GM19043 (cell line): Measurements from ENCODE around the gene EPG5.

Experiments
- ATAC-seq: cut with Tn5 transposase; IDR thresholded peaks from one replicate; pipeline ENCODE4 v1.9.1; 2021; ENCODE audit warnings: low read depth; ENCODE audit not compliant: unreplicated experiment

Gene EPG5

GRCh38 chr18:45923138-45923537 is 44.0 kb downstream of the EPG5 start:
- ATAC-seq, result no peak

GRCh38 chr18:45920367-45920766 is 46.8 kb downstream of the EPG5 start:
- no peak for ATAC-seq

- ATAC-seq, result no peak
These were observed 50.8 kb downstream of the EPG5 start for GRCh38 chr18:45916302-45916701.

GRCh38 chr18:45913276-45913675 is 53.9 kb downstream of the EPG5 start:
- no peak for ATAC-seq

- no peak for ATAC-seq
These were observed 56.6 kb downstream of the EPG5 start for GRCh38 chr18:45910405-45911023.

- no peak for ATAC-seq
These were observed 65.4 kb downstream of the EPG5 start for GRCh38 chr18:45901654-45902210.

- ATAC-seq, result no peak
These were observed 66.5 kb downstream of the EPG5 start for GRCh38 chr18:45900623-45901022.

- no peak for ATAC-seq
These were observed 70.1 kb downstream of the EPG5 start for GRCh38 chr18:45896991-45897390.

- no peak for ATAC-seq
These were observed 70.7 kb downstream of the EPG5 start for GRCh38 chr18:45896452-45896851.

- no peak for ATAC-seq
These were observed 71.8 kb downstream of the EPG5 start for GRCh38 chr18:45895339-45895738.

- no peak for ATAC-seq
These were observed 72.3 kb downstream of the EPG5 start for GRCh38 chr18:45894818-45895217.

GRCh38 chr18:45891806-45892205 is 75.3 kb downstream of the EPG5 start:
- ATAC-seq, result no peak

- no peak for ATAC-seq
These were observed 76.5 kb downstream of the EPG5 start for GRCh38 chr18:45890606-45891005.

GRCh38 chr18:45889419-45890064 is 77.6 kb downstream of the EPG5 start:
- ATAC-seq, result no peak

GRCh38 chr18:45887585-45887984 is 79.5 kb downstream of the EPG5 start:
- ATAC-seq, result no peak

GRCh38 chr18:45880876-45881558 is 86.1 kb downstream of the EPG5 start:
- ATAC-seq, result no peak

- peak; percentile 89 for ATAC-seq
These were observed 87.2 kb downstream of the EPG5 start for GRCh38 chr18:45879681-45880655.

- ATAC-seq, result no peak
These were observed 89.7 kb downstream of the EPG5 start for GRCh38 chr18:45877403-45877802.

GRCh38 chr18:45876161-45876560 is 91.0 kb downstream of the EPG5 start:
- ATAC-seq, result no peak

GRCh38 chr18:45874491-45875184 is 92.5 kb downstream of the EPG5 start:
- peak; percentile 91 for ATAC-seq
